CD1c-positive myeloid dendritic cell (primary cell): Measurements from ENCODE around the gene MYO1B.

Experiments used
- DNase-seq: peaks from one replicate; pipeline ENCODE4 v3.0.0-alpha.2; 2016; ENCODE audit errors: extremely low spot score

MYO1B gene

DNA sequence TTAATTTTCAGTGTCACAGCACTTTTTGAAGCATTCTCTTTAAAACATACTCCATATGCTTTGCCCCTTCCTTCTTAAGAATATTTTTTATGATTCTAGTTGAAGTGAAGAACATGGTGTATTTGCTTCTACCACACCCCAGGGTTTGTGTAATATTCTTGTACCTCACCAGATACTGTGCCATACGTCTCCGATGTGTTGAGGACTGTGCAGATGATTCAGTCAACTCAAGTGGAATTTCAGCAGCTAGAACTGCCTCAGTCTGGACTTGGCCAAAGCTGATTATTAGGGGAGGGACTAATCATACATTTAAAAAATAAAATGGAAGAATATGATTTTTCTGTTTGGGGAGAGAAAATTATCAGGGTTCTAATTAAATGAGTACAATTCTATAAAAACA lies 115.7 kb downstream of the MYO1B start:
- no peak for DNase-seq

DNA sequence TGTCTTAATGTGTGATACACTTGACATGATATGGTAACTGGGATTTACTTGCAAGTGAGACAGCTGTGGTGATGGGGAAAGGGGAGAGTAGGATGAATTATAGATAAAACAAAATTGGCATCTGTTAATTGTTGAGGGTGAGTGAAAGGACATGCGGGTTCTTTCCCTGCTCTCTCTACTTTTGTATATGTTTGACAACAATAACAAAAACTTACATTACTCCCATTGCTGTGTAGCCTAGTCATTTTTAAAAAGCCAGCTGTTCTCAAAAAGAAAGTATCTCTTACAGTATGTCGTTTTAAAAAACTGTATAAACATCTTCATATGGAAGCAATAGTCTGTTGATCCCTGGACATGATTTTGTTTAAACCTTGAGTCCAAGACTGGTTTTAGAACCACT lies 117.6 kb downstream of the MYO1B start:
- DNase-seq, result no peak

DNA sequence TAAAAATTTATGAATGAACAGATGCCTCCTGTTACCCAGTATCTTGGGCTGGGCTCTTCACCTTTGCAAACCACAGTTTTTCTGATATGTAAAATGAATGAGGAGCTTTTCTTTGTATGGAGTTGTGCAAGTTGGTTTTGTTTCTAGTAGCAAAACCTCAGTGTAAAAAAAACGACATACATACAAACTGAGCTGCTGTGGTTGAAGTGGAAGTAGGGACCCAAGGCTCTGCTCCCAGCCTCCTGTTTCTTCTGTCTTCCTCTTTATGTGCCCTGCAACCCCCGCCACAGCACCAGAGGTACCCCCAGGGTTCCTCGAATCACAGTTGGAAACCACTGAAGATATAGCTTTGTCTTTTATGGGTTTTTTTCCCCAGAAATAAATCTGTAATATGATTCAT lies 118.1 kb downstream of the MYO1B start:
- DNase-seq, result no peak

DNA sequence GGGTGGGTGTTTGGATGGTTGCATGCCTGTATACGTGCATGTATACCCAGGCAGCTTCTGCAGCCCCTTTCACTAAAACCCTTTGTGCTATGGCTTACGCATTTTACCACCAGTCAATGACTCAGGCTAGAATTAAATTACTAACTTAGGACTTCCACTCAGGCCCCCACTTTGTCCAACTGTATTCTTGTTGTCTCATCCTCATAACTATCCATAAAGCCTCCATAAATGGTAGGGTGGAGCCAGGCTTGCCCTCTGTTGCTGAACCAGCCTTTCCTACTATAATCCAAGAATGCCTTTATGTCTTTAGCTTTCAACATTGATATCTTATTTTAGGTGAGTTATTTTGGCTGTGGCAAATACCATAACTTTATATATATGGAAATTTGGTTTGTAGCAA lies 119.9 kb downstream of the MYO1B start:
- DNase-seq, result no peak

DNA sequence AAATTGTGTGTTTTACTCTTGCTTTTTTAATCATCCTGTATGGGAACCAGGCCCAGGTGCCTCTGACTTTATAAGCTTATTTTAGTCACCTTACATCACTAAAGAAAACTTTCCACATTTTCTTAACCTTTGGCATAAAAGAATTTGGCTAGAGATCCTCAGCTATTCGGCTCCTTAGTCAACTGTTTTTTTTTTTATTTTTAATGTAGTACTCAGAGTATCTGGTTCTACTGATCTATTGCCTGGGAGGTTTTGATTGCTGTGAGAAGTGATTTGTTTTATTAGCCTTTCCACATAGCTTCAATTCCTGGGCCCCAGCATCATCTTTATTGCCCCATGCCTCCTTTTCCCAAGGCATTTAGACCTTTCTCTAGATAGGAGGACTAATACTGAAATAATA lies 121.0 kb downstream of the MYO1B start:
- no peak for DNase-seq

DNA sequence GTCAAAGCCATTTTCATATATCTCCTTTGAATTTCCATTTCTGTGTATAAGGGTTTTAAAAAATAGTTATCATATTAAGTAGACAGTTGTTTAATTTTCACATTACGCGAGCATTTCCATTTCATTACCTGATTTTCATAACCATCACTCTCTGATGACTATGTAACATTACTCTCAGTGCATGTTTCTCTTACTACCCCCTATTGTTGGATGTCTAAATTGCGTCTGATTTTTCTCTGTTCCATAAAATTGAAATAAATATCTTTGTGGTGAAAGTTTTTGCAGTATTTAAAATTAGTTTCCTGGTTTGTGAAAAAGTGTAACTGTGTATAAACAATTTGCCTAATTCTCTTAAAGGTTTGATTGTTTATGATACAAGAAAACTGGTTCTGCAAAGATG lies 123.8 kb downstream of the MYO1B start:
- no peak for DNase-seq

DNA sequence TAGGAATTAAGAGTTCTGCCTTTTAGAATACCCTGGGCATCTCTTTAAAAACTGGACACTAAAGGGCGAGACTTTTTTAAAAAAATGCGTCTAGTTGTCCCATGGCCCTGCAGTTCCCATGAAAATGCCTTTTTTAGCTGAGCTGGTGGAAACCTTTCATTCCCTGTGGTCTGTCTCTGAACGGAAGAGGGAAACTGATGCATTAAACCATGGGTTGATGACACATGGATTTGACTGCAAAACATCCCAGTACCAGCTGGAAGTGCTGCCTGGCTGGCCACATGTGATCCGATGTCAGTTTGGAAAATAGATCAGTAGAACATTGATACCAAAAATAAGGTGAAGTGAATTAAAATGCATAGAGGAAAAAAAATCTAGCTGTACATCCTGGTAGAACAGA lies 129.2 kb downstream of the MYO1B start:
- DNase-seq, result no peak

DNA sequence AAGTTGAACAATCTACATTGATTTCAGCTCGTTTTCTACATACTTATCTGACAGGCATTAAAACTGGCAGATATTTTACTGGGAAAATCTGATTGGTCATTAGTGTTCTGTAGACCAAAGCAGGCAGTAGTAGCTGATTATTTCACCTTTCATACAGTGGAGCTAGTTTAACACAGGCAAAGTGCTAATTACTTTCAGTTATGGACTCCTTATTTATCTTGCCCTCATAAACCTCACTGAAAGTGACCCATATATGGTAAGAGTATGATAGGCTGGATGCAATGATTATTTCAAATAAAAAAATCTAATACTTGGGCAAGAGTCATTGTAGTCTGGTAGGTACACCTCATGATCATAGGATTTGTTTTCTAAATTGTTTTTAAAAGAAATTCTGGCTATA lies 129.7 kb downstream of the MYO1B start:
- no peak for DNase-seq

DNA sequence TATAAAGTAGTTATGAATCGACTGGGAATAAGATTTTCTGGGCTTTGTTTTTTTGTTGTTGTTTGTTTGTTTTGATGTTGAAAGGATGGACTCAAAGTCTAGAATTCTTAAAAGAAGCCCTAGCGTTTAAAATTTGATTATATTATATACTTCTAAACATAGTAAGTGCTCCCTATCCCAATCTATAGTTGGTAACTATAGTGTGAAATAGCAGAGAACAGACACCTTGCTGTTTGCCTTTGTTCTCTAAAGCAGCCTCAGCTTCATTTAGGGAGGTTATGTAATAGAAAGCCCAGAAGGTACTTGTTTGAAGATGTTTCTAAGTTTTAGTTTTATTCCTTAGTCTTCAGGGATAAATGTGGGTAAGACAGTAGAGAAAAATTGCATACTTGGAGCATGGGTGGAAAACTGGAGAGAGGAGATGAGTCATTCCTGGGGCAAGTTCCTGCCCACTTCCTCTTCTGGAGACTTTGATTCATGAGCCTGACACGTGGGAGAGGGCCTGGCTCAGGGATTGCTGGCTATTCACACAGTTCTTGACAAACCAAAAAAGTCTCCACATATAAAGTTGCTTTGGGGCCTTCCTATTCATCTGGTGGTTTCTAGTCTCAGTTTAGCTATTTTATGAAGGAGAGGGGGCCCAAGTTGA lies 131.9 kb downstream of the MYO1B start:
- DNase-seq, result peak; percentile 89

DNA sequence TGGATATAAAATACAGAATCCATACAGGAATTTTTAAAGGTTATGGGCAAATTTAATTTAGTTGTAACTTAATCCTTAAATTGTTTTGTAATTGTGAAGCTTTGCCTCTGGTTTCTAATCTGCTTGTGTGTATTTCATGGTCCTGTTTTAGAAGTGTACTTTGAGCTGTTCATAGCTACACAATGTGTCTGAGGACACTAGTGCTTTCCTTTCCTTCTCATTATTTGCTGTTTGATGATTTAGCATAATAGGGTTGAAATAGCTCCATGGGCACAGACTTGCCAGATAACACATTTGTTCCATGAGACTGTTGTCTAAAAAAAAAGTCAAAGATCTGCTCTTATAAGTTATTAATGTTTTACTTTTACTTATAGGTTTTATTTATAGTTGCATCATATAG lies 134.2 kb downstream of the MYO1B start:
- no peak for DNase-seq

DNA sequence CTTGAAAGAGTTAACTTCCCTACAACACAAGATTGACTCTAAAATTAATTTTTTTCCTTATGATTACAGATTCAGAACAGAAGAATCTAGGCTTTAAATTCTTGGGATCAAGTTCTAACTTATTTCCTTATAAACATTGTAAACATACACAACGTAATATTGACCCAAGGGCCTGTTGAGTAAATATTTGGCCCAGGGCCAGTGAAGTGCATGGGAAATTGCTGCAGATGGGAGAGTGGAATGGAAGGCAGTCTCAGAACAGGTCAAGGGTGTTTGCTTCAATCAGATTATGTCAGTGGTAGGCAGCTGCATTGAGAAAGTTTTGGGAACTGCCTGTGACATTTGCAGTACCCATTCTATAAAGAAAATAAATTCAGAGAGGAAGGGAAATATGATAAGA lies 137.6 kb downstream of the MYO1B start:
- DNase-seq, result no peak

DNA sequence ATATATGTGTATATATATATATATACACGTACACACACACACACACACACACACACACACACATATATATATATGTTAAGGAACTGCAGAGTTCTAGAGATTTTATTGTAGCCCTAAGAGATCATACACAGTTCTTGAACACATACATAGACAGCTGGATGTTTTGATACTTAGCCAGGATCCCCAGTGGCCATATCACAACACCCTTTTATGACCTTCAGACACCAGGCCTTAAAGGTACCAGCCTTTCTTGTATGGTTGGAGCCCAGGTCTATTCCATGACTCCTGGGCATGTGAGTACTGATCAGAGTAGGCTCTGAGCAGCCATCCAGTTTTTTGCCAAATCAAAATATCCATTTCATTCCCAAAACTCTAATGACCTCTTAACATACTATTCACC lies 138.3 kb downstream of the MYO1B start:
- DNase-seq, result no peak

DNA sequence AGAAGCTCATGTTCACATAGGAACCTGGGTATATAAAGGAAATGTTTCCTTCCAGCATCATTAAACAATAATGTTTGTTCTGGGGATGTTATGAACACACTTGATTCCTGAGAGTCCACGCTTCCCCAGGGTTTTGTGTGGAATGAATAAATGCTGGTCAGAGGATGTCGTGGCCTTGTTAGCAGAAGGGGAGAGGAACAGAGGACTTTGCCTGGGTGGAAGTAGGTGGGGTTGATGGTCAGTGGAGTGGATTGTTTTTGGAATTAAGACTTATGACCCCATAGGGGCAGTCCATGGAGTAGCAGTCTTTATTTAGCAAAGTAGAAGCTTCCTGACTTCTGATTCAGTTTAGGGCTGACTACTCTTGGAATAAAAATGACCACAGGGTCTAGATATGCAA lies 139.6 kb downstream of the MYO1B start:
- peak; percentile 37 for DNase-seq

DNA sequence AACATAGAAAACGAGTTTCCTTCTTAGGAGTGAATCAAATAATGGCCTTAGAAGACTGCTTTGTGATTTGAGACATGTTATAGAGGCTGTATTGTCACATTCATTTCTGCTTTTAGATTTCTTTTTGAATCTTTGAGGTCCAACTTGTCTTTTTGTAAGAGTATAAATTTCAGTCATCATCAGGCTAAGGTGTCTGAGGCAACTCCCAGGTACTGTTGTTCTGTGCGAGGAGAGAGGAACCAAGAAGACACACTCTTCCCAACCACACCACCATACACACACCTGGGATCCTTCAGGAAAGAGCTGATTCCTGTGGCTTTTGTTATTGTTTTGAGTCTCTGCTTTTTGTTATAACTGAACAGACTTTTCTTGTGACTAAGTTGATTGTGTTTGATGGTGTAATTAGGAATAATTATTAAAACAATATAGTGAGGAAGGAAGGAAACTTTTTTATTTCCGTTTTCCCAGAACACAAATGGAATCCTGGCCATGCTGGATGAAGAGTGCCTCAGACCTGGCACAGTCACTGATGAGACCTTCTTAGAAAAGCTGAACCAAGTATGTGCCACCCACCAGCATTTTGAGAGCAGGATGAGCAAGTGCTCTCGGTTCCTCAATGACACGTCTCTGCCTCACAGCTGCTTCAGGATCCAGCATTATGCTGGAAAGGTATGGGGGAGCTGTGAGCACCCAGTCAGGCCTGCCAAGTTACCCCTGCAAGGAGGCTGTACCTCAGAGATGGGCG lies 140.4 kb downstream of the MYO1B start:
- peak; percentile 90 for DNase-seq

DNA sequence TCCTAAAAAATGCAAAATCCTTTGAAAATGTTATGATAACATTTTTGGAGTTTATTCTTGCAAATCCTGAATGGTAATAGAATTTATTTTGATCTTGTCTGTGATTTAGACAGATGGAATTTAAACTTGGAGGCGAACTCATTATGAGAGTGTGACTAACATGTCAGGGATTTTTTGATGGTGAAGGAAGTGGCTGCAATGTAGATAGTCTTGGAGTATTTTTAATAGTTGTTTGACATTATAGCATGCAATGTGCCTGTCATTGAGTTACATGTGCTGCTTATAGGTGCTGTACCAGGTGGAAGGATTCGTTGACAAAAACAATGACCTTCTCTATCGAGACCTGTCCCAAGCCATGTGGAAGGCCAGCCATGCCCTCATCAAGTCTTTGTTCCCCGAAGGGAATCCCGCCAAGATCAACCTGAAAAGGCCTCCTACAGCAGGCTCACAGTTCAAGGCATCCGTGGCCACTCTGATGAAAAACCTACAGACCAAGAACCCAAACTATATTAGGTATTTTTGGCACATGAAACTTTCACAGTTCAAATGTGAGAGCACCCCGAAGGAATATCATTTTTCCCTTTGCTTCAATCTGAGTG lies 141.8 kb downstream of the MYO1B start:
- DNase-seq, result peak; percentile 20

DNA sequence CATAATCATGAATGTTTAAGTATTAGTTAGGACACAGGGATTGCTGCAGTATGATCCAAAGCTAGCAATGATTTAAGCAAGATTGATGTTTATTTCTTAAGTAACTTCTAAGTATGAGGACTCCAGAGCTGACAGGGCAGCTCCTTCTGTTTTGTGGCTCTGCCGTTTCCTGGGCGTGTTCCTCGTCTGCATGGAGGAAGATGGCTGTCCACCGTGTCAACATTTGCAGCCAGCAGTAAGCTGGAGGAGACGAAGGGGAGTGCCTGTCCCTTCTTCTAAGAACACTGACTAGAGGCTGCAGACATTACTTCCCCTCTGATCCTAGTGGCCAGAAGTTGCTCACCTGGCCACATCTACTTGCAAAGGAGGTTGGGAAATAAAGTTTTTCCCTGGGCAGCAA lies 144.1 kb downstream of the MYO1B start:
- DNase-seq, result no peak

DNA sequence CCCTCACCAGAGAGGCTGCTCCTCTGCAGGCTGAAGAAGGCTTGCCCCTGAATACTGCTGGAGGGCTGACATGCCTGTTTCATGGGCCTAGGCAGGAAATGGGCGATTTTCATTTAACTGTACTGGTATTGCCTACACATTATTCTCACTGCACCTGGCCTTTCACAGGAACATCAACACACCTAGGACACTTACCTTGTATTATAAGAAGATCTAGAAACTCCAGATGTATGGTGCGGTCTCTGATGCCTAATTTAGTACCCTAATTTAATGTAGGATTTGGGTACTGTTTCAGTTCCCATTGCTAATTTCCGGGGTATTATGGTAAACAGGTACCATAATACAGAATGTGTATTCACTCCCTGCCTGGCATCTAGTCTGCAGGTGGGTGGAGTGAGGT lies 146.0 kb downstream of the MYO1B start:
- no peak for DNase-seq

DNA sequence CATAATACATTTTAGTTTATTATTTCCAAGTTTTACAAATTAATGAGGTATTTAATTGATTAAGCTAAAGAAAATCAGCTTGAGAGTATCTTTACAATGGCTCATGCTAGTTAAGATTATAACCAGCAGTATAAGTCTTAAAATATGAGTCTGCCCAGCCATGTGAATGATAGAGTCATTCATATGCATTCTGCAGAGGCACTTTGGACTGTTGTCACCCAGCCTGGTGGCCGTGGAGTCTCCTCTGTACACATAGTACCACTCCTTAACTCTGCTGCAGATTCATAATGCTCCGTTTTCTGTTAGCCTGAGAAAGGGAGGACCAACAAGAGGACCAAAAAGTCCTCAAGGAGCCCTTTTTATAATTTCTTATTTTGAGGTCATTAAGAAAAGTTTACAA lies 148.8 kb downstream of the MYO1B start:
- DNase-seq, result no peak

DNA sequence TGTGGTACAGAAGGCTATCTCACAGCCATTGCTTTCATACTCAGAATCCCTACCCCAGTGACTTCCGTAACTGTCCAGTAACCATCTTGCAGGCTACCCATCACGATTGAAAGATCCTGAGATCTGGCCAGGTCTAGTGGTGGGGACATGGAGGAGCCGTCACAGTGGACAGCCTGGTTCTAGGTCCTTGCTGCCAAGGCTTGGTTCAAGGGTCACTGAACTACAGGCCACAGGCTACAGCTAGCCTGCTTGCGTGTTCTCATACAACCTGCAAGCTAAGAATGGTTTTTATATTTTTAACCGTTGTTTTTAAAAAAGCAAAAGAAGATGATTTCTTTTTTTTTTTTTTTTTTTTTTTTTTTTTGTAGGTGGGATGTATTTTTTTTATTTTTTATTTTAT lies 151.6 kb downstream of the MYO1B start:
- DNase-seq, result no peak

DNA sequence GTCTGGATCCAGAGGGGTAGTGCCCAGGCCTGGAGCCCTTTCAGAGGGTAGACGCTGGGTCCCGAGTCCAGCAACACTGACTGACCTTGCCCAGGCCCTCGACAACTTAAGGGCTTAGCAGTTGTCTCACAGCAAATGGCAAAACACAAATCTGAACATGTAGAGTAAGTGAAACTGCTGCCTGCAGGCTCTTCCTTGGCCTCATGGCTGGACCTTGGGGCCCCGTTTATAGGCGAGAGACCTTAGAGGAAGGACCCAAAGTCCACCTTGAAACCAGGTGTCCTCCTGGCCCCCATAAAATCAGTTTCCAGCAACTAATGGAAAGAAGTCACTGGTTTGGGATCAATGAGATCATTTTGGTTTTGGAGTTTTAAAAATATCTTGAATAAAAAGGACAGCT lies 154.4 kb downstream of the MYO1B start:
- DNase-seq, result no peak

DNA sequence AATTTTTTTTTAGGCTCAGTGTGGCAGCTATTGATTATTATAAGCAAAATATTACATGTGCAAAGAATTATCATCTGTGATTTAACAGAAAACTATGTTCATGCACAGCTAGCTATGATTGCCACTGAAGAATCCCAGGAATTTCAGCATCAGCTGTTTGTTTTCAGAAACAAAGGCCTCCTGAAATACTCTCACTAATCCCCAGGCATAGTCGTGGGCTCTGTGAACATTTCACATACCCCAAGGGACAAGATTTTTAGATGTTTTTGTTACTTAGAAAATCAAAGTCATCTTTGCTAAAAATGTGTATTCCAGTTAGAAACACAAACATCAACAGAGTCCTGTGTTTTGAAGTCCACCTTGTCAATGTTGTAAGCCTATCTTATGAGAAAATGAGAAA lies 156.1 kb downstream of the MYO1B start:
- no peak for DNase-seq

DNA sequence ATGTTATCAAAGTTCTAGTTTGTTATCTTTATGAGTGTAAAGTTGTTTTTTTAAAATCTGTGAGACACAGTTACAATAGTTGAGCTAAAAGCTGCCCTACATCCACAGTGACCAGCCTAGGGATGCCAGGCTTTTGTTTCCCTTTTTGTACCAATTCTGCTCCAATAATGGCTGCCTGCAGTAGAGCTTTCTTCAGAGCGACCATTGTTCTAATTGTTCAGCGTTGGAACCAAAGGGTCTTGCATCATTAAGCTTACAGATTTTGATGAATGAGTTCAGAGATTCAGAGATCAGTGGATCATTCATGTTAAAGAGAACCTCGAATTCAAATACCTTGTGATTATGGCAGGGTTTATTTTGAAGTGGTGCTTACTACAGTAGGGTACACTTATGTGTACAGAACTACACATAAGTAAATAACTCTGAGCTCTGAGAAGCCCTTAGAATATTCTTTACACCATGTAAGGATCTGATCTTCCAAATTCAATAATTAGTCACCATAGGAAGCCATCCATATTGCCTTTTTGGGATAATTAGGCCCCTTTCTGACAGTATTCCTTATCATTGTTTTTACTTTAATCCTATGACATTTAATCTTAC lies 157.9 kb downstream of the MYO1B start:
- DNase-seq, result no peak

DNA sequence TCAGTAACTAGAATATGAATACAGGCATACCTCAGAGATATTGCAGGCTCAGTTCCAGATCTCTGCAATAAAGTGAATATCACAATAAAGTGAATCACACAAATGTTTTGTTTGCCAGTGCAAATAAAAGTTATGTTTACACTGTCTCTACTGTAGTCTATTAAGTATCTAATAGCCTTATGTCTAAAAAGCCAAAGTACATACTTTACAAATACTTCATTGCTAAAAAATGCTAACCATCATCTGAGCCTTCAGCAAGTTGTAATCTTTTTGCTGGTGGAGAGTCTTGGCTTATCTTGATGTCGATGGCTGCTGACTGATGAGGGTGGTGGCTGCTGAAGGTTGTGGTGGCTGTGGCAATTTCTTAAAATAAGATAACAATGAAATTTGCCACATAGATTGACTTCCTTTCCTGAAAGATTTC lies 159.4 kb downstream of the MYO1B start:
- no peak for DNase-seq
